Stimulated activated CD8-positive, alpha-beta memory T cell treated with anti-CD3 and anti-CD28 coated beads, Interleukin-15, amount 100 ng/mL, for 4 hours (primary cell): Measurements from ENCODE around the gene SAE1.

Experiments
- DNase-seq, 2 donors: peaks; one replicate each; pipeline ENCODE4 v3.0.0-alpha.2; 2020; ENCODE audit warnings: low read depth in 2 of 2

SAE1 gene

DNA sequence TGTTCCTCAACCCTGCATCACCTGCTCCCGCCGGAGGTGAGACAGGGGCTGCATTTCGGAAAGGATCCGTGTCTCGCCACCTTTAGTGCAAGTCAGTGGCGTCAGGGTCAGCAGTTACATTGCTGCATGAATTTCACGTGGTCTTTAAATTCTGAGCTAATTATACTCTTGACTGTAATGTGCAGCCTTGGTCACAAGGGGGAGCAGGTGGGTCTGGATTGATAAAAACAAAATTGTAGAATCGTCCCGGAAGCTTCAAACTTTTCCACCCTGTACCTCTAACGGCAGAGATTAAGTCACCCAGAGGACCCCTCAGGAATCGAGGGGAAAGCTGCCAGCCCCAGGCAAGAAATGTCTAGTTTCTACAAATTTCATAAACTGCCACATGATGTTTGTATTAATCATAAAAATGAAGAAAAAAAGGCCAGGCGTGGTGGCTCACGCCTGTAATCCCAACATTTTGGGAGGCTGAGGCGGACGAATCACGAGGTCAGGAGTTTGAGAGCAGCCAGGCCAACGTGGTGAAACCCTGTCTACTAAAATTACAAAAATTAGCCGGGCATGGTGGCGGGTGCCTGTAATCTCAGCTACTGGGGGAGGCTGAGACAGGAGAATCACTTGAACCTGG, 80.2 kb downstream of the SAE1 start:
- peak; percentile 31 to 68 for DNase-seq

DNA sequence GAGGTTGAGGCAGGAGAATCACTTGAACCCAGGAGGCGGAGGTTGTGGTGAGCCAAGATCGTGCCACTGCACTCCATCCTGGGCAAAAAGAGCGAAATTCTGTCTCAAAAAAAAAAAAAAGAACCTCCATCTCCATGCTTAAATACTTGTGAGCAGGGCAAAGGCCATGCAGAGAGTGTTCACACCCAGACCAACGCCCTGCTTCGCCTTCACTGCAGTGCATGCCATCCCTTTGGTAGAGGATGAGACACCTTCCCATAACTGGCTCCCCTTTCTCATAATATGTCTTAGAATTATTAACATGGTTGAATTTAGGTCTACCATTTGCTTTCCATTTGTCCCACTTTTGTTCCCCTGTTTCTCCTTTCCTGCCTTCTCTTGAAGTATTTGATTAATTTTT, 84.9 kb downstream of the SAE1 start:
- DNase-seq, result no peak

DNA sequence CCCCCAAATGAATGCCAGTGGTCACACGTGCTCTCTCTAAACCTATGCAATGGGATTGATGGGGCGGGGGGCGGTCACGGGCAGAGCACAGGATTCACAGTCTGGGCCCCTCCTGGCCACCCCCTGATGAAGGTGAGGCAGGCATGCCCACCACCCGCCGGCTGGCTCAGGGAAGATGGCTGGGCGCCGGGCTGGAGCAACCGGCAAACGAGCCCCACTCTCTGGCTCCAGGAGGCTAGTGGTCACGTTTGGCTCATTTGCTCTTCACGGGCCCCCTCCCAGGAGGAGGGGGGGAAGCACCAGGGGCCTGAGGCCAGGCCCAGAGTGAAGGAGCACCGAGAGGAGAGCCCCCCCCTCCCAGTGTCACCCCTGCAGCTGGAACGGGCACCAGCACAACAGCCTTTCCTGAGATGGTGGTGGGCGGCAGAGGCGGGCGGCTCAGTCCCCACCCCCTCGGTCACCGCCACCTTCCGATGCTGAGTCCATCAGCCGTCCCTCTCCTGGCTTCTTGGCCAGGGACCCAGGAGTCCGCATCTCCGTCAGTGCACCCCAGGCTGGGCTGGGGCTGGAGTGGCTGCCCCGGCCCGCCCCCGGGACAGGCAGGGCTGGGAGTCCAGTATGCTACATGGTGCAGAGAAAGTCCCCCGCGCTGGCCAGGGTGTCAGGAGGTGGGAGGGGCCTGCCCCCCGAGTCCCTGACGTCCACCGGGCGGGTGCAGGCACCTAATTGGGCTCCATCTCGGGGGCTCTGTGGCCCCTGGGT, 90.6 kb downstream of the SAE1 start:
- DNase-seq, result no peak

DNA sequence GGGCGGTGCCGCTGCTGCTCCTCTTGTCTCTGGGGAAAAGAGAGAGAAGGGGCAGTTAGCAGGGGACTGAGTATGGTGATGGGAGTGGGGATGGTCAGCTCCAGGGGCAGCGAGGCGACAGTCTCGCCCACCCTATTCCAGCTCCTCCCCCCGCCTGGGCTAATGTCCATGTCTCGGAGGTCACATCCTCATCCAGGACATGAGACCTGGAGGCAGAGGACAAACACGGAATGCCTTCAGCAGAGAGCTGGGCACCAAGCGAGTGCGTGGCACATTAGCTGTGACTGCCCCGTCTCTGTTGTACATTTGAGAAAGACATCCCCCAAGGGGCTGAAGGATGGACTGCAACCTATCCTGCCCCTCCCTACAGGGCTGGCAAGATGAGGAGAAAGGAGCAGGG, 91.3 kb downstream of the SAE1 start:
- DNase-seq, result no peak

DNA sequence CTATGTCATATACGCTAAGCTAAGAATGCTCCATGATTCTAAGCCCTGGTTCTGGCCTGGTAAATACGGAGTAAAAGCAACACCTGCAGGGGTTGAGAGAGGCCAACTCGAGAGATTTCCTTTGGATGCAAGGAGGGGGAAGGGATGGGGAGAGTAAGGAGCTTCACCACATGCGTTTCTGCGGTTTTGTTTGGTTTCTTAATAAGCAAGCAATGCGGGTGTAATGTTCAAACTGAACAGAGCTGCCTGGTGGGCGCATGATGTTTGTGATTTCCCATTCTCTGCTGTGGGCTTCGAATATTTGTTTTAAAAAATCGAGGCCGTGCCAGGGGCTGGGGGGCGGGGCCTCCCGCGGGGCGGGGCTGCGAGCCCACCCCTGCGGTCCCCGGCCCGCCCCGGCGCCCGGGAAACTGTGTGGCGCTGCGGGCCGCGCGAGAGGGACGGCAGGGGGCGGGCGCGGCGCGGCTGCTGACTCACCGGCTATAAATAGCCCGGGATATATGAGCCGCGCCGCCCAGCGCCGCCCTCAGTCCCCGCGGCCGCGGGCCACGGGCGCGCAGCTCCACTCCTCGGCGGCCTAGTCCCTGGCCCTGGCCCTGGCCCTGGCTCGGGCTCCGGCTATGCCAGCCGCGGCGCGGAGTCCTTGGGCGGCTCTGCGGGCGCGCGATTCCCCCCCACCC, 95.3 kb downstream of the SAE1 start:
- peak; percentile 67 to 72 for DNase-seq

DNA sequence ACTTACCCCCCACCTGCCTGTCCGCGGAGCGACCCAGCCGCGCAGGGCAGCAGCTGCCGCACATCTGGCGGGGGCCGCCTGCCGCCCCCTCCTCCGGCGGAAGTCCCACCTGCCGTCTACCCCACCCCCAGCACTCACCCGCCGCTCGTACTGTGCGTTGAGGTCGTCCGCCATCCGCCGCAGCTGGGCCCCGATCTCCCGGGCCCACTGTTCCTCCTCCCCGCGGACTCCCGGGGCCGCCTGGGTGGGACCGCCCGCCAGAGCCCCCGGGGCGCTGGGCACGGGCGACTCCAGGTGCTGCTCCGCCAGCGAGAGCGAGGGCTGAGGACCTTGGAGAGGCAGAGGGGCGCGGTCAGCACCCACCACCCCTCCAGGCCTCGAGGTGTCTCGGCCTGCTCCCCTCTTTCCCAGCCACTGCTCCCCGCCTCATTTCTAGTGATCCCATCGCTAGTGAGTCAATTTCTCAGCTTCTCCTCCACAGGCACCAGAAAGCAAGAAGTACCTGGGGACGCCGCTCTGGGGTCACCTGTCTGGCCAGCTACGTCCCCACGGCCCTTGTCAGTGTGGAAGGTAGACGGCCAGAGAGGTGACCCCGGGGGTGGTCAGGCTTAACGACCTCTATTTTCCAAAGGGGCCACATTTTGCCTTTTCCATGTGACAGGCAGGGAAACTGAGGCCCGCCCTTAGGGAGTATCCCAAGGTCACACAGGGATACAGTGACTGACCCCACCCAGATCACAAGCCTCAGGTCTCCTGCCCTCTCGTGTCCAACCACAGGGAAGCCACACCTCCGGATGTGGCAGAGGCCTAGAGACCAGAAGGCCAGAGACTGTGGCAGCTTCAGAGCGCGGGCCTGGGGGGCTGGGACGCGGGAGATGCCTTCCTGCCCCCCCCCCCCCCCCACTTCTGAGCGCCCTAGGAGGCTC, 96.1 kb downstream of the SAE1 start:
- DNase-seq, result no peak

DNA sequence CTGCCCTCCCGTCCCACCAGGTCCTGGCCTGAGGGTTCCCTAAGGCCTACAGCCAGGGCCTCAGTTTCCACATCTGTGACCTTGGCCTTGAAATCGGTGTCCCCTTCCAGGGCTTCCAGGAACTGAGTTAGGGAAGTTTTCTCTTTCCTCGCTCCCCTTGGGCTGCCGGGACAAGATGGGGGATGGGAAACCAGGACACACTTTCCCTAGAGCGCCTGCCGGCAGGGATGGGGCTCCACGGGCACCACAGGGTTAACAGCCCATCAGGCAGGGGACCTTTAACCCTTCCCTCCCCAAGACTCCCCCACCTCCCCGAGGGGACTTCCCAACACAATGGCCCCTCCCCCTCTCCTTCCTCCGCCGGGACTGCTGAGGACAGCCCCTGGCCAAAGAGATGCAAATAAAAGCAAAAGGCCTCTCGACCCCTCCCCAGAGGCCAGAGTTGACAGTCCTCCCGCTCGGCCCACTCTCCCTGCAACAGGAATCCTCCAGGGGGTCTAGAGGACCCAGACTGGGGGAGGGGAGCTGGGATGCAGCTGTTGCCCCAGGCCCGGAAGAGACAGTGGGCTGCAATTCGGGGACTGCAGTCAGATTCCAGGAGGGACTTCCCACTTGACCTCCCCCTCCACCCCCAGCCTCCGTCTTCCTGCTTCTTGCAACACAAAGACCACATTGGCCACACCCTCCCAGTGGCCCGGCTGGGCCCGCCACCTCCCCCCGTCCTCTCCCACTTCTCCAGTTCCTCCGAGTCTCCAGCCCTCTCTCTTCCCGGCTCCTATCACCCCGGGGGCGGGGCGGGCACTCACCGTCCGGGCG, 96.9 kb downstream of the SAE1 start:
- DNase-seq, result no peak

DNA sequence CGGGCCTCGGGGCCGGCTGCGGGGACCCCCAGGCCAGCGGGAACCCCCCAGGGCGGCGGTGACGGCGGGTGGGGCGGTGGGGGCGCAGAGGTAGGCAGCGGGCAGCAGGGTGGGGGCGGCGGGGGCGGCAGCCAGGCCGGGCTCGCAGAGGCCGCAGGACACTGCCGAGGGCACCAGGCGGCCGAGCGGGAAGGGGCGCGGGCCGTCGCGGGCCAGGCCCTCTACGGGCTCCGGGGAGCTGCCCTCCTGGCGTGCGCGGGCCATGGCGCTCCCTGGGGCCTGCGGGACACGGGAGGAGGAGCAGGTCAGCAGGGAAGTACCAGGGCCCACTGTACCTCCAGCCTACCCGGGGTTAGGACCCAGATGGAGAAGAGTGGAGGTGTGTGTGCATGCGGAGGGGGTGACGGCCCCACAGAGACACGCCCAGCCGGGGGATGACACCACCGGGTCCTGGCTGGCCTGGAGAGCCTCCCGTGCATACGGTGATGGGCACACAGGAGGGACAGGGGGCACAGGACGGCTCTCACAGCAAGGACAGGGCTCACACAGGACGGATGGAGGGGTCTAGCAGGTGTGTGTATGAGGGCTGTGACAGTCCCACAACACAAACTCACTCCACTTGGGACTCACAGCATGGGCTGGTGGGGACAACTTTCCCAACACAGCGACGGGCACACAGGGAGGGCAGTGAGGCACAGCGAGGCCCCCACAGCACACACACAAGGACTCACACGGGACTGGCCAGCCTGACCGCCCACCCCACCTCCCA, 97.7 kb downstream of the SAE1 start:
- no peak for DNase-seq

DNA sequence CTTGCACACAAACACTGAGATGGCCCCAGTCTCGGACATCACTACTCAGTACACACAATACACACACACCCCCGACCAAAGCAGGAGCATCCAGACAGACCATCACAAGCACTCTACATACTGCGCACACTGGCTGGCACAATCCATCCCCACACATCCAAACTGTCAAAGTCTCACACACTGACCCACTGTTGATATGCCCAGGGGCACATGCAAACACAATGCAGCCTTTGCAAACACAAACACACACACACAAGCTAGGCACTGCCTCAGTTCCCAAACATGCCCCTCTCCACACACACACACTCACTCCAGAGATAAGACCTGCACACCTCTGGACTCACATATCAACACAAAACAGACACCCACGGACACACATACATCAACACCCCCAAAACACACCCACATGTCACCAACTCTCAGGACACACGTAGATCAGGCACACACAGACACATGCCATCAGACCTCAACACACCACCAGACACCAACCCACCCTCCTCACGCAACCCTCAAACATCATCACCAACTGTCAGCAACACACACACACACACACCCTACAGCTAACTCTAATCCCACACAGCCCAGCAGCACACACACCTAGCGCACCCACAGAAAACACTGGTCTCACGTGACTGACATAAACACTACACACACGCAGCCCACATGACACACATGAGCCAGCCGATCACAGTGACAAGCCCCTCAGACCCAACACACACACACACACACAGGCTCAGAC, 98.5 kb downstream of the SAE1 start:
- DNase-seq, result no peak

DNA sequence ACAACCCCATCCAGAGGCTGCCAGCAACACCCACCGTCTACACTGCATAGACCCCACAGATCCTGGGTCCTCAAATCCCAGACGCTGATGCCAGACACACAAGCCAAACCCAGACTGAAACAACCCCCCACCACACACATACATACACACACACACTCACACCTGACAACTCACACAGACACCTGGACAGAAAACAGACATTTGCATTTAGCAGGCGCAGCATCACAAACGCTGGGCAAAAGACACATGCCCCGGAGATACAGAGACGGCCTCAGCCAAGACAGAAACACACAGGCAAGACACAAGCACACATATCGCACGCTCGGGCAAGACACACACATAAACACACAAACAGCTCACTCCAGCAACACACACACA, 99.0 kb downstream of the SAE1 start:
- no peak for DNase-seq

DNA sequence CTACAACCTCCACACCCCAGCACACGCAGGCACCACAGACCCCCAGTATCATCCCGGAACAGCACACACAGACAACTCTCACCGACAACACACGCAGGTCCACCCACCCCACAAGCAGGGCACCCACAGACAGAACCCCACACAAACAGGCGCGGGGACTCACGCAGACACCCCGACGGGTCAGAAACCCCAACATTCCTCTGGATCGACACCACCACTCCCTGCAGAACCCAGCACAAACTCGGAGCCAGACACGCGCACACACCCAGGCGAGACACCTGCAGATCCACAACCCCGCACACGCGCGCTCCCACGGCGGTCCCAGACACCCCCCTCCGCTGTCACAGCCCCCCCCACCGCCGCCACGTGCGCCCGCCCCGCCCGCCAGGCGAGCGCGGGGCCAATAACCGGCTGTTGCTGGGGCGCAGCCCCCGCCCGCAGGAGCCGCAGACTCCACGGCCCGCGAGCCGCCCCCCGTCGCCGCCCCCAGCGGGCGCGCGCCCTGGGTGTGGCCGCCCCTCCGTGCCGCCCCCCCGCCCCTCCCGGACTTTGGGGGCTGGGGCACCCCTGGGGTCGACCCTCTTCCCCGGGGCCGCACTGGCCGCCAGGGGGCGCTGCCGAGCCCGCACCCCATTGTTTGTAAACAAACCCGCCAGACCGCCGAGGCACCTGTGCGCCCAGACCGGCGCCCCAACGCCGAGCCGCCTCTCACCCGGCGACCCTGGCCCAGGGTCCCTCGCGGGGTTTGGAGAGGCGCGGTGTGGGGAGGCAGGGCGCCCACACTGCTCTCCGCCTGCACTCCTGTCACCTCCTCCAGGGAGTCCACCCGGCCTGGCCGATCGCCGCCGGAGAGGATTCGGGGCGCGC, 99.7 kb downstream of the SAE1 start:
- peak; percentile 53 to 67 for DNase-seq

DNA sequence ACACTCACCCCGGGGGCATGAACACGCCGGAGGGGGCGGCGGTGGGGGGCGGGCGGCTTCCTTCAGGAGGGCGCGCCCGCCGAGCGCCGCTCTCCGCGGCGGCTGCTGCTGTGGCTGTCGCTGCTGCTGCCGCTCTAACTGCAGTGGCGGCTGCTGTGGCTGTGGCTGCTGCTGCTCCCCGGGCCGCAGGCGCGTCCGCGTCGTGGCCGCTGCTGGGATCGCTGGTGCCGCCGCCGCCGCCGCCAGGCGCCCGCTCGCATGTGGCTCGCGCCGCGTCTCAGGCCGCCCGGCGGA, 100.2 kb downstream of the SAE1 start, which contains the start of gene BBC3:
Gene BBC3 (minus strand): TSS at position 279 of the 294 bp plus-strand sequence. CDS start 2,768 bp downstream, outside the sequence.
- no peak for DNase-seq

DNA sequence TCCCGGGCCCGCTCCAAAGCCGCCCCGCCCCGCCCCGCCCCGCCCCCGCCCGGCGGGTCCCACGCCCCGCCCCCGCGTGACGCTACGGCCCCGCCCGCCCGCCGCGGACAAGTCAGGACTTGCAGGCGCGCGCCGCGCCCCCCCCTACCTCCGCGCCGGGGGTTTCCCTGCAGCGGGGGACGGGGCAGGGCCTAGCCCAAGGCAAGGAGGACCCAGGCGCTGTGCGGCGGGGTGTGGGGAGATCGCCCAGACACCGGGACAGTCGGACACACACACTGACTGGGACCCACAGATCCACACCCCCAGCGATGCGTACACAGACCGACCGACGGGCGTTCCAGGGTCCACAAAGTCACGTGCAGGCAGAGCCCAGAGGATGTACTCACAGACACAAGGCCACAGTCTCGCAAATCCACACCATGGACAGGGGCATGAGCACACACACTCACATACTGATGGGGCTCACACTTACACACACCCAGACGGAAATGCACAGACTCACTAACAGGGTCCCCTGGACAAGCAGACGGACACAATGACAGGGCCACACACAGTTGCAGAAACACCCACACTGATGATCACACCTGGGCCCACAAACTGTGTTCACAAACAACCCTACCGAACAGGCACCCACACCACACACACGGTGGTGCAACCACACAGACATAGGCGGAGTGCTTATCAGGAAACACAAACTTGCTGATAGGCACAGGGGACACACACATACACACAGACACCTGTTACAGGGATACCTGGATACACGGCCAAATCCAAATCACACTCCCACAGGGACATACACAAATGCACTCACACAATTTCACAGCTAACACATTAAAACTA, 100.8 kb downstream of the SAE1 start:
- peak; percentile 85 to 86 for DNase-seq

DNA sequence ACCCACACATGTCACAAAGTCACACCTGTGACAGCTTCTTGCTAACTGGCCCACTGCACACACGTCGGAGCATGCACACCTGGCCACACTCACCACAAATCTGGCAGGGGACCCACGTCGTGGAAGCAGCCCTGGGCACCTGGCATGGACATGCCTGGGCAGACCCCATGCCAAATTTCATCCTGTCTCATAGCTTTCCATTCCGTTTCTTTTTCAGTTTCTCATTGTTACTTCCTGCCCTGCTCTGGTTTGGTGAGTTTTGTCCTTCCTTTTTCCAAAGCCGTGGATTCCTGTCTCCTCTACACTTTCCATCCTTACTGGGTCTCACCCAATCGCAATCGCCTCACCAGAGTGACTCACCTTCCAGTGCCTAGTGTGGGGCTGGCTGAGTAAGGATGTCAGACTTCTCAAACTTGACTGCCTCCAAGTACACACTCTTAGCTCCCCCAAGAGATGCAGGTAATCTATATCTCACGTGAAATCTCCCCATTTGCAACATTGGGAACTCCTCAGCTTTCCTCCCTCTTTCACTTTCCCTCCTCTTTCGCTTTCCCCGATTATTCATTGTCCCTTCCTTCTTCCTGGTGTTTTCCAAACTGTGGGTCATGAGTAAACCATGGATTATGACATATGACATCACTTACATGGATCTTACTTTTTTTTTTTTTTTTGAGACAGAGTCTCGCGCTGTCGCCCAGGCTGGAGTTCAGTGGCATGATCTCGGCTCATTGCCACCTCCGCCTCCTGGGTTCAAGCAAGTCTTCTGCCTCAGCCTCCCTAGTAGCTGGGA, 102.0 kb downstream of the SAE1 start:
- DNase-seq, result no peak

DNA sequence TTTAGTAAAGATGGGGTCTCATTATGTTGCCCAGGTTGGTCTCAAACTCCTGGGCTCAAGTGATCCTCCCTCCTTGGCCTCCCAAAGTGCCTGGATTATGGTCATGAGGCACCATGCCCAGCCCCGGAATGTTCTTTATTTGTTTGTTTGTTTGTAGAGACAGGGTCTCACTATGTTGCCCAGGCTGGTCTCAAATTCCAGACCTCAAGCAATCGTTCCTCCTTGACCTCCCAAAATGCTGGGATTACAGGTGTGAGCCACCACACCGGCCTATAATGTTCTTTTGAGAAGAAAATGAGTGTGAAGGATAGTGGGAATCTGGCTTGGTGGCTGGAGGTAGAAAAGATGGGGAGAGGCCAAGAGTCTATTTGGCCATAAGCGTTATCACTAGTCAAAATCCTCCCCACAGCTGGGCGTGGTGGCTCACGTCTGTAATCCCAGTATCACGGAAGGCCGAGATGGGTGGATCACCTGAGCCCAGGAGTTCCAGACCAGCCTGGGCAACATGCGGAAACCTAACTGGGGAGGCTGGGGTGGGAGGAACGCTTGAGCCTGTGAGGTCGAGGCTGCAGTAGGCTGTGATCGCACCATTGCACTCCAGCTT, 105.5 kb downstream of the SAE1 start:
- no peak for DNase-seq

DNA sequence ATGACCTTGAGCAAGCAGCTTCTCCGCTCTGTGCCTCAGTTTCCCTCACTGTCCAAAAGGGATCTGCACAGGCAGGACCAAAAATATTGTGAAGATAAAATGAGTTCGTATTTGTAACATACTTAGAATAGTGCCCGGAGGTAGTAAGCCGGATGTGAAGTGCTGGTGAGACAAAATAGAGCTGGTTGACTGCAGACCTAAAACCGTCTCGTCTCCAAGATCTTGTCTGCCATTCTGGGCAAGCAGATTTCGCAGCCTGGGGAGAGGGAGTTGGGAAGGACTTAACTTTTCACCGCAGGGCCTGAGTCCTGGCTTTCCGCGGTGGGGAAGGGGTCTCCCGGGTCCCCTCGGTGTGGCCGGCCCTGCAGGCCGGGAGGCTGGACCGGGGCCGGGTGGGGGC, 108.5 kb downstream of the SAE1 start:
- DNase-seq, result no peak
